Fibroblast of lung (primary cell): ENCODE results near the gene SHISAL1. TPM values are rescaled to one million over a fixed set of nuclear protein-coding genes. Genes with fewer than 3 reads are reported as not detected.

Source experiments
- DNase-seq, 2 donors: peaks; one replicate each; pipeline versions ENCODE4 v3.0.0 to v3.0.0-alpha.2; 2010; ENCODE audit warnings: low read depth in 2 of 2
- H2AFZ ChIP-seq: 2 replicates; pipeline ENCODE4 v1.5.1; 2012; ENCODE audit warnings: low read length, control low read depth, inconsistent platforms
- H3K27ac ChIP-seq: 2 replicates; pipeline ENCODE4 v1.5.1; 2011; ENCODE audit warnings: low read length, control low read depth; ENCODE audit not compliant: insufficient read depth
- H3K27me3 ChIP-seq: 2 replicates; pipeline ENCODE4 v1.5.1; 2011; ENCODE audit warnings: mild to moderate bottlenecking, low read length; ENCODE audit not compliant: control insufficient read depth, insufficient read depth
- H3K36me3 ChIP-seq: 2 replicates; pipeline ENCODE4 v1.5.1; 2011; ENCODE audit warnings: low read length; ENCODE audit not compliant: control insufficient read depth, insufficient read depth
- H3K4me1 ChIP-seq: 2 replicates; pipeline ENCODE4 v1.5.1; 2011; ENCODE audit warnings: low read length; ENCODE audit not compliant: control insufficient read depth, insufficient read depth; ENCODE audit errors: extremely low read depth
- H3K4me2 ChIP-seq: 2 replicates; pipeline ENCODE4 v1.5.1; 2011; ENCODE audit warnings: low read length, control low read depth; ENCODE audit not compliant: insufficient read depth; ENCODE audit errors: extremely low read depth
- H3K4me3 ChIP-seq, 4 experiments: fragments of 200-600 bp in 1 of 4; sonication (generic) in 1 of 4; replicated peaks in 1 of 4; 2 replicates each; pipeline ENCODE4 v1.5.1; 2011 to 2016; ENCODE audit warnings: low read length in 4 of 4, low read depth in 3 of 4, mild to moderate bottlenecking in 3 of 4, control low read depth in 2 of 4, inconsistent platforms in 1 of 4, mixed read lengths in 1 of 4; ENCODE audit not compliant: insufficient read depth in 1 of 4; ENCODE audit errors: control extremely low read depth in 1 of 4
- H3K79me2 ChIP-seq: 2 replicates; pipeline ENCODE4 v1.5.1; 2012; ENCODE audit warnings: mild to moderate bottlenecking, low read length, inconsistent platforms; ENCODE audit not compliant: control insufficient read depth, insufficient read depth
- H3K9ac ChIP-seq: 2 replicates; pipeline ENCODE4 v1.5.1; 2011; ENCODE audit warnings: mild to moderate bottlenecking, low read length, control low read depth; ENCODE audit not compliant: insufficient read depth
- H3K9me3 ChIP-seq: 2 replicates; pipeline ENCODE4 v1.5.1; 2012; ENCODE audit warnings: low read depth, low read length; ENCODE audit not compliant: control insufficient read depth, insufficient read depth
- H4K20me1 ChIP-seq: 2 replicates; pipeline ENCODE4 v1.5.1; 2011; ENCODE audit warnings: low read length; ENCODE audit not compliant: control insufficient read depth, insufficient read depth; ENCODE audit errors: extremely low read depth
- CTCF ChIP-seq, 2 donors: IDR thresholded peaks in 1 of 2; conservative IDR thresholded peaks in 1 of 2; 1 replicate in 1 of 2; 2 replicates in 1 of 2; pipeline ENCODE4 v1.5.1; 2011 to 2012; ENCODE audit warnings: low read length in 2 of 2, control low read depth in 1 of 2, inconsistent platforms in 1 of 2, low read depth in 1 of 2, mild to moderate bottlenecking in 1 of 2
- EZH2 ChIP-seq: IDR thresholded peaks from 2 replicates; pipeline ENCODE4 v1.5.1; 2012; ENCODE audit warnings: low read length, control low read depth, mild to moderate bottlenecking; ENCODE audit errors: missing control alignments
- polyA plus RNA-seq, 2 donors: library from polyadenylated mRNA; depleted of rRNA in 1 of 2; stranded (reverse) in 1 of 2; unstranded in 1 of 2; fragments of >200 nt; gene quantifications; 2 replicates each; pipeline ENCODE4 v1.2.1, GENCODE V29; 2011 to 2012; ENCODE audit warnings: missing spikeins in 1 of 2
- total RNA-seq: library from RNA; depleted of rRNA; stranded (reverse); fragments of >200 nt; gene quantifications from 2 replicates; pipeline ENCODE4 v1.2.1, GENCODE V29; 2014

Gene SHISAL1
- total and polyA plus RNA-seq, 2 donors (not counting 1 experiment from before 2014, with no cell fraction given), result 0.73 to 3.5 TPM

- H3K4me1 ChIP-seq, result no peaks in the 10 kb centered on the region
- no peaks in the 10 kb centered on the region for H4K20me1 ChIP-seq
- DNase-seq, result no peak
- H3K9me3 ChIP-seq, result no peaks in the 10 kb centered on the region
- no peak overlapping the region for H3K4me2 ChIP-seq
- no peaks in the 10 kb centered on the region for H3K79me2 ChIP-seq
- H3K27me3 ChIP-seq, result no peaks in the 10 kb centered on the region
- no peak overlapping the region for H3K9ac ChIP-seq
- H3K27ac ChIP-seq, result no peak overlapping the region
- H3K36me3 ChIP-seq, result no peaks in the 10 kb centered on the region
- TF ChIP-seq EZH2, result no peak
- no peak for TF ChIP-seq CTCF (conservative IDR thresholded peaks at IDR 0.05 in 1 of 2, IDR thresholded peaks at IDR 0.05 in 1 of 2; ENCODE audit: low read depth in 1 of 2, low read length in 2 of 2)
- no peak overlapping the region for H2AFZ ChIP-seq
- no peak overlapping the region for H3K4me3 ChIP-seq
Measured at GRCh38 chr22:44269757-44270555, 42.8 kb downstream of the SHISAL1 start.

GRCh38 chr22:44269117-44269498 is 43.6 kb downstream of the SHISAL1 start:
- no peaks in the 10 kb centered on the region for H3K4me1 ChIP-seq
- no peak overlapping the region for H2AFZ ChIP-seq
- H3K9me3 ChIP-seq, result no peaks in the 10 kb centered on the region
- no peak for TF ChIP-seq EZH2
- no peak for TF ChIP-seq CTCF (conservative IDR thresholded peaks at IDR 0.05 in 1 of 2, IDR thresholded peaks at IDR 0.05 in 1 of 2; ENCODE audit: low read depth in 1 of 2, low read length in 2 of 2)
- no peak overlapping the region for H3K4me2 ChIP-seq
- DNase-seq, result no peak
- H3K27ac ChIP-seq, result no peak overlapping the region
- no peaks in the 10 kb centered on the region for H3K79me2 ChIP-seq
- no peaks in the 10 kb centered on the region for H3K27me3 ChIP-seq
- no peaks in the 10 kb centered on the region for H3K36me3 ChIP-seq
- no peaks in the 10 kb centered on the region for H4K20me1 ChIP-seq
- H3K9ac ChIP-seq, result no peak overlapping the region
- no peak overlapping the region for H3K4me3 ChIP-seq

GRCh38 chr22:44268431-44269116 is 44.2 kb downstream of the SHISAL1 start:
- Histone ChIP-seq H3K9ac (no peak overlapping the region), H3K36me3 (no peaks in the 10 kb centered on the region), H3K27me3 (no peaks in the 10 kb centered on the region), H3K4me3 (no peak overlapping the region), H2AFZ (no peak overlapping the region), H3K27ac (no peak overlapping the region), H3K4me1 (no peaks in the 10 kb centered on the region), H3K9me3 (no peaks in the 10 kb centered on the region), H3K79me2 (no peaks in the 10 kb centered on the region), H3K4me2 (no peak overlapping the region), H4K20me1 (no peaks in the 10 kb centered on the region)
- TF ChIP-seq EZH2, result no peak
- no peak for TF ChIP-seq CTCF (conservative IDR thresholded peaks at IDR 0.05 in 1 of 2, IDR thresholded peaks at IDR 0.05 in 1 of 2; ENCODE audit: low read depth in 1 of 2, low read length in 2 of 2)
- no peak for DNase-seq
